Esophagus squamous epithelium (tissue), 5 donors: ENCODE data around the gene HTR6. TPM values are rescaled to one million over a fixed set of nuclear protein-coding genes. Genes with fewer than 3 reads are reported as not detected.
A peak's percentile ranks its signal among the peaks of the same experiment; 100 is the strongest.

ENCODE experiments used
- DNase-seq: peaks from one replicate; lab custom pipeline; 2025; lab: John Stamatoyannopoulos, UW
- H3K27ac ChIP-seq, 4 donors: fragments of 200-600 bp; sonication (generic); one replicate each; pipeline ENCODE4 v1.5.1; 2016 to 2019; ENCODE audit warnings: mild to moderate bottlenecking in 1 of 4
- H3K27me3 ChIP-seq, 4 donors: fragments of 200-600 bp; sonication (generic); 1 replicate in 3 of 4; 2 replicates in 1 of 4; pipeline versions ENCODE4 v1.5.1 to v1.6.0; 2017 to 2021; ENCODE audit warnings: antibody characterized with exemption in 1 of 4
- H3K36me3 ChIP-seq, 3 donors: fragments of 200-600 bp; sonication (generic); one replicate each; pipeline ENCODE4 v1.5.1; 2016 to 2019
- H3K4me1 ChIP-seq, 3 donors: fragments of 200-600 bp; sonication (generic); one replicate each; pipeline ENCODE4 v1.5.1; 2017 to 2019
- H3K4me3 ChIP-seq, 4 donors: fragments of 200-600 bp; sonication (generic); 1 replicate in 3 of 4; 2 replicates in 1 of 4; pipeline ENCODE4 v1.5.1; 2016 to 2019; ENCODE audit warnings: mild to moderate bottlenecking in 2 of 4, moderate library complexity in 1 of 4
- H3K9me3 ChIP-seq, 3 donors: fragments of 200-600 bp; sonication (generic); one replicate each; pipeline ENCODE4 v1.5.1; 2016 to 2019
- POLR2A ChIP-seq, 4 donors: fragments of 450-650 bp; IDR thresholded peaks; one replicate each; pipeline ENCODE4 v1.6.1; 2017; ENCODE audit warnings: antibody characterized with exemption in 4 of 4, mild to moderate bottlenecking in 4 of 4, moderate library complexity in 3 of 4
- WGBS, 2 donors: methylation state at CpG; one replicate each; pipeline ENCODE4 v1.1.5; 2018; 5-methylcytosine and 5-hydroxymethylcytosine counted together
- intact Hi-C: fragments of 100-400 bp; cut with DNase I; formaldehyde crosslinking; loops from one replicate; pipeline ENCODE4 v1.15.0; 2022
- total RNA-seq, 4 donors: library from RNA; depleted of rRNA; stranded (reverse); fragments of >200 nt; gene quantifications; one replicate each; pipeline ENCODE4 v1.1.0, GENCODE V29; 2016
- TF ChIP-seq, protein P1 (sequence below), 6 experiments: fragments of 450-650 bp in 4 of 6; fragments of 200-600 bp in 2 of 6; sonication (generic) in 2 of 6; IDR thresholded peaks; one replicate each; pipeline ENCODE4 v1.5.1; 2016 to 2019; ENCODE audit warnings: antibody characterized with exemption in 6 of 6, mild to moderate bottlenecking in 4 of 6, moderate library complexity in 4 of 6
- donor health status: DM: yes; HTN: yes; CAD: no.

The HTR6 gene
- total RNA-seq, 4 donors from 2014 or later: not detected

DNA sequence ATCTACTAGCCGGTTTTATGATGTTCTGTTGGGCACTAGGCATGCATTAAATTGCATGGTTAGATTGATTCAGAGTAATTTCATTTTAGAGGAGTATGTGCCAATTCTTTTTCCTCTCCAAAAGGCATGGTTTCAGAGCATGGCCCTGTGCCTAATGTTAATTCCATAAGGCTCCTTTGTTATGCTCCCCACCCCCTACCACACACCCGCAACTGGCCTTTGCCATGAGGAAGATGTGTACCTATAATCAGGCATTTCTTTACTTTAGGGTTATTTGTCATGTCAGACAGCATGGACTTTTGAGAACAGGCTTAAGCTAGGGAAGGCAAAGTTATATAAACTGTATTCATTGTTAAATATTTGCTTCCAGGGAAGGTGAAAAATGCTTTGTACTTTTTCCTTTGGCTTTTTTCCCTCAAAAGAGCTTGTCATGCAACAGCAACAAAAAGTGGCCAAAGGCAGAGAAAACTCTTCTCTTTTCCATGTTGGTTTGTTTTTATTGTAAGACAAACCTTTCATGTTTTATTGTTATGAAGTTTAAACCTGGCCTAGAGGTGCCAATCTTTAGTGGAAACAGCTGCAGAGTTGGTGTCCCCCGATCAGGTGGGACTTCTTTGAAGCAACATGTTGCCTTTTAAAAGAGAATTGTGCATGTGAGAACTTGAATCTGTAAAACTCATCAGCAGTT, 44.8 kb upstream of the HTR6 start:
- Histone ChIP-seq H3K4me3 (no peak overlapping the region), H3K4me1 (peaks cover 0 to 78% (median 42%) of the 10 kb centered on the region in 3 donors), H3K9me3 (no peaks in the 10 kb centered on the region), H3K36me3 (peaks cover 0 to 51% (median 0%) of the 10 kb centered on the region in 3 donors), H3K27ac (peak overlapping the region; percentile 3 to 53 (median 32)), H3K27me3 (no peaks in the 10 kb centered on the region)
- intact Hi-C loops: no loop called here
- WGBS, 2 donors: 24 to 41% methylated on average over 3 of the region's 3 CpGs
- no peak for DNase-seq
- TF ChIP-seq, protein P1, sequence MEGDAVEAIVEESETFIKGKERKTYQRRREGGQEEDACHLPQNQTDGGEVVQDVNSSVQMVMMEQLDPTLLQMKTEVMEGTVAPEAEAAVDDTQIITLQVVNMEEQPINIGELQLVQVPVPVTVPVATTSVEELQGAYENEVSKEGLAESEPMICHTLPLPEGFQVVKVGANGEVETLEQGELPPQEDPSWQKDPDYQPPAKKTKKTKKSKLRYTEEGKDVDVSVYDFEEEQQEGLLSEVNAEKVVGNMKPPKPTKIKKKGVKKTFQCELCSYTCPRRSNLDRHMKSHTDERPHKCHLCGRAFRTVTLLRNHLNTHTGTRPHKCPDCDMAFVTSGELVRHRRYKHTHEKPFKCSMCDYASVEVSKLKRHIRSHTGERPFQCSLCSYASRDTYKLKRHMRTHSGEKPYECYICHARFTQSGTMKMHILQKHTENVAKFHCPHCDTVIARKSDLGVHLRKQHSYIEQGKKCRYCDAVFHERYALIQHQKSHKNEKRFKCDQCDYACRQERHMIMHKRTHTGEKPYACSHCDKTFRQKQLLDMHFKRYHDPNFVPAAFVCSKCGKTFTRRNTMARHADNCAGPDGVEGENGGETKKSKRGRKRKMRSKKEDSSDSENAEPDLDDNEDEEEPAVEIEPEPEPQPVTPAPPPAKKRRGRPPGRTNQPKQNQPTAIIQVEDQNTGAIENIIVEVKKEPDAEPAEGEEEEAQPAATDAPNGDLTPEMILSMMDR (IDR thresholded peaks at IDR 0.05): no peak
- TF ChIP-seq POLR2A (IDR thresholded peaks at IDR 0.05): no peak

GRCh38 chr1:19620786-19621185, 43.9 kb upstream of the HTR6 start:
- intact Hi-C loops: no loop called here
- DNase-seq: no peak
- no peaks in the 10 kb centered on the region for H3K9me3 ChIP-seq
- peaks cover 0 to 70% (median 42%) of the 10 kb centered on the region in 3 donors for H3K4me1 ChIP-seq
- TF ChIP-seq, protein P1 (IDR thresholded peaks at IDR 0.05): no peak
- TF ChIP-seq POLR2A (IDR thresholded peaks at IDR 0.05): no peak
- peak overlapping the region in 3 of 4 donors; percentile 41 to 74 (median 53) for H3K27ac ChIP-seq
- no peak overlapping the region for H3K4me3 ChIP-seq
- whole genome bisulfite sequencing, 2 donors: 31 to 39% methylated on average over 3 of the region's 3 CpGs
- peaks cover 0 to 51% (median 0%) of the 10 kb centered on the region in 3 donors for H3K36me3 ChIP-seq
- H3K27me3 ChIP-seq: no peaks in the 10 kb centered on the region

GRCh38 chr1:19621274-19621950, 43.3 kb upstream of the HTR6 start:
- Histone ChIP-seq H3K27ac (peak overlapping the region in 3 of 4 donors; percentile 41 to 74 (median 53)), H3K4me1 (peaks cover 0 to 66% (median 42%) of the 10 kb centered on the region in 3 donors), H3K36me3 (peaks cover under 1 to 51% (median 4%) of the 10 kb centered on the region in 3 donors), H3K9me3 (no peaks in the 10 kb centered on the region), H3K27me3 (no peaks in the 10 kb centered on the region), H3K4me3 (no peak overlapping the region)
- DNase-seq: no peak
- whole genome bisulfite sequencing, 2 donors: 65 to 76% methylated on average over 3 to 4 of the region's 4 CpGs
- no peak for TF ChIP-seq POLR2A (IDR thresholded peaks at IDR 0.05)
- TF ChIP-seq, protein P1 (IDR thresholded peaks at IDR 0.05): no peak
- intact Hi-C loops: no loop called here

DNA sequence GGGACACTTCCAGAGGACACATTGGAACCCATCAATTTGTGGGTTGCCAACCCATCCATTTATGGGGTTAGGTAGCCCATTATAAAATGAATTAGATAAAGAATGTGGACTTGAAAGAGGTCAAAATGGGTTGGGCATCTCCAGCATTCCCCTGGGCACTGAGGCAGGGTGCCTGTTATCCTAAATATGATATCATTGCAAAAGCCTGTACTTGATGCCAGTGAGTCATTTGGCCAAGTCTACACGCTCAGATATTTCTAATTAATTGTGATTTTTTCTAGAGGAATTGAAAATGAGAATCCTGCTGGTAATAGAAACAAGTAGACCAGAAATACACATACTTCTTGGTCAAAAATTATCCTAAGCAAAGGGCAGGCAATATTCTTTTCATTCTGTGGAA, 42.5 kb upstream of the HTR6 start:
- WGBS, 2 donors: 27 to 33% methylated on average over 1 of the region's 1 CpG
- no peaks in the 10 kb centered on the region for H3K27me3 ChIP-seq
- peaks cover 0 to 58% (median 41%) of the 10 kb centered on the region in 3 donors for H3K4me1 ChIP-seq
- no peak for DNase-seq
- H3K9me3 ChIP-seq: no peaks in the 10 kb centered on the region
- no peak for TF ChIP-seq POLR2A (IDR thresholded peaks at IDR 0.05)
- TF ChIP-seq, protein P1 (IDR thresholded peaks at IDR 0.05): no peak
- no peak overlapping the region for H3K4me3 ChIP-seq
- intact Hi-C loops: no loop called here
- H3K27ac ChIP-seq: peak overlapping the region in 3 of 4 donors; percentile 41 to 74 (median 53)
- peaks cover 8 to 53% (median 11%) of the 10 kb centered on the region in 3 donors for H3K36me3 ChIP-seq

DNA sequence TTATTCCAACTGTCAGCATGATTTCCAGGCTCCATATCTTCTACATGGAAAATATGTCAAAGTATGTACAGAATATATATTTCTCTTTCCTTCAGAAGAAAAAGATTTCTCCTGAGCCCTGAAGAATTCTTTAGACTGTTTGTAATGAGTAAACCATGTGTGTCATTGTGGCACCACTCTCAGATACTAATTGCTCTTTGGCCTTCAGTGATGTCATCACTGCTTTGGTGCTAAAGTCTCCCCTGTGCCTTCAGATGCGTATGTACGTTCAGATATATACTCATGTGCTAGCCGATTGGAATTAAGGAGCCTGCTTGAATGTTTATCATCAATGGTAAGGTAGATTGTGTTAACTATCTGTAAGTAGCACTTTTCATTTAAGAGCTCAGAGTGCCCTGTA, 41.2 kb upstream of the HTR6 start:
- H3K4me1 ChIP-seq: peaks cover 0 to 45% (median 29%) of the 10 kb centered on the region in 3 donors
- H3K4me3 ChIP-seq: no peak overlapping the region
- H3K27ac ChIP-seq: no peak overlapping the region
- no peaks in the 10 kb centered on the region for H3K9me3 ChIP-seq
- TF ChIP-seq, protein P1 (IDR thresholded peaks at IDR 0.05): no peak
- no peak for TF ChIP-seq POLR2A (IDR thresholded peaks at IDR 0.05)
- H3K36me3 ChIP-seq: peaks cover 8 to 64% (median 11%) of the 10 kb centered on the region in 3 donors
- H3K27me3 ChIP-seq: no peaks in the 10 kb centered on the region
- 93 to 97% methylated on average over 3 of the region's 3 CpGs for WGBS, 2 donors
- intact Hi-C loops: no loop called here
- no peak for DNase-seq
